Left renal pelvis (tissue), 4 donors: Measurements from ENCODE around the gene TAS1R1. TPM values are rescaled to one million over a fixed set of nuclear protein-coding genes. Genes with fewer than 3 reads are reported as not detected.
"Not testable (repeated sequence)": the region's sequence is repeated elsewhere in the genome, so short reads cannot be mapped to it uniquely, and the experiment has no call there.

Experiments
- DNase-seq, 4 donors: peaks; one replicate each; pipeline ENCODE4 v3.0.0-alpha.2; 2013; ENCODE audit warnings: low read depth in 4 of 4, low spot score in 3 of 4
- polyA plus RNA-seq, 4 donors: library from polyadenylated mRNA; unstranded; fragments of 120-200 nt; gene quantifications; one replicate each; pipeline ENCODE4 v1.2.1, GENCODE V29; 2013; ENCODE audit not compliant: insufficient read length in 4 of 4

Gene TAS1R1
- polyA plus RNA-seq, 4 donors: 0.06 to 0.15 TPM; not detected in 2

GRCh38 chr1:6587261-6588005 is 32.3 kb downstream of the TAS1R1 start:
- DNase-seq: no peak

DNA sequence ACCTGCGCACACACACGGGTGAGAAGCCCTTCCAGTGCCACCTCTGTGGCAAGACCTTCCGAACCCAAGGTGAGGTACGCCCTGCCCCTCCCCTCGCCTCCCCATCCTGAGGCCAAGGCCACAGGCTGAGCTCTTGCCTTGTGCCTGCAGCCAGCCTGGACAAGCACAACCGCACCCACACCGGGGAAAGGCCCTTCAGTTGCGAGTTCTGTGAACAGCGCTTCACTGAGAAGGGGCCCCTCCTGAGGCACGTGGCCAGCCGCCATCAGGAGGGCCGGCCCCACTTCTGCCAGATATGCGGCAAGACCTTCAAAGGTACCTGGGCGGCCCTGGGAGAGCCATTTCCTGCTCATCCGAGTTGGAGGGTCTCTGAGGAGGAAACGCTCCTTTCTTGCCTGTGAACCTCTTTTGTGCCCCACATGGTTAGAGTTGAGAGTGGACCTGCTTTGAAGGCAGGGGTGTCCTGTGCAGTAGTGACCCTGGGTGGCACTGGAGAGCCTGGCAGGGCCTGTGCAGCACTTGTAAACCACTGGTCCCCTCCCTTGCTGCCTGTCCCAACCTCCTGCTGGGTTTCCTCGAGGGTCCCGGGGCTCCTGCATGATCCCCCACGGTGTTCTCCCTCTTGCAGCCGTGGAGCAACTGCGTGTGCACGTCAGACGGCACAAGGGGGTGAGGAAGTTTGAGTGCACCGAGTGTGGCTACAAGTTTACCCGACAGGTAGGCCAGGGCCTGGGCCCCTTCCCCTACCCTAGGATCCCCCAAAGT is 33.2 kb downstream of the TAS1R1 start:
- no peak for DNase-seq

GRCh38 chr1:6588893-6589520 is 33.9 kb downstream of the TAS1R1 start:
- DNase-seq: no peak

- no peak for DNase-seq
Observed at GRCh38 chr1:6590046-6590445, 34.9 kb downstream of the TAS1R1 start.

- no peak for DNase-seq
Observed at GRCh38 chr1:6591222-6591621, 36.1 kb downstream of the TAS1R1 start.

DNA sequence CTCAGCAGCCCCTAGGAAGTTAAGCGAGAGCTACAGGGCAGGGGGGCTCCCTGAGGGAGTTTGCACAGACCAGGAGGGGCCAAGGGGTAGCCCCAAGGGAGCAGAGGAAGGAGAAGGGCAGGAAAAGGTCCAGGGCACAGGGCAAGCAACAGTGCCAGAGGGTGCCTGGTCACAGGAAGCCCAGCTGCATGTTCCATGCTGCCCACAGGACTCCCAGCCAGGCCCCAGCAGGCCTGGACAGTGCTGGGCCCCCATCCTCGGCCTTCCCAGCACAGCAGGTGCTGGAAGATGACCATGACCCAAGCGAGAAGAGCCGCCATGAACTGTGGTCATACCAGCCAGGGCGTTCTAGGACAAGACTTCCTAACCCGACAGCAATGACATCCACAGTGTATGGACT is 36.5 kb downstream of the TAS1R1 start:
- no peak for DNase-seq

- DNase-seq: no peak
Observed at GRCh38 chr1:6592441-6592840, 37.3 kb downstream of the TAS1R1 start.

- no peak for DNase-seq
Observed at GRCh38 chr1:6592865-6593593, 37.9 kb downstream of the TAS1R1 start.

- no peak for DNase-seq
Observed at GRCh38 chr1:6593810-6594209, 38.7 kb downstream of the TAS1R1 start.

DNA sequence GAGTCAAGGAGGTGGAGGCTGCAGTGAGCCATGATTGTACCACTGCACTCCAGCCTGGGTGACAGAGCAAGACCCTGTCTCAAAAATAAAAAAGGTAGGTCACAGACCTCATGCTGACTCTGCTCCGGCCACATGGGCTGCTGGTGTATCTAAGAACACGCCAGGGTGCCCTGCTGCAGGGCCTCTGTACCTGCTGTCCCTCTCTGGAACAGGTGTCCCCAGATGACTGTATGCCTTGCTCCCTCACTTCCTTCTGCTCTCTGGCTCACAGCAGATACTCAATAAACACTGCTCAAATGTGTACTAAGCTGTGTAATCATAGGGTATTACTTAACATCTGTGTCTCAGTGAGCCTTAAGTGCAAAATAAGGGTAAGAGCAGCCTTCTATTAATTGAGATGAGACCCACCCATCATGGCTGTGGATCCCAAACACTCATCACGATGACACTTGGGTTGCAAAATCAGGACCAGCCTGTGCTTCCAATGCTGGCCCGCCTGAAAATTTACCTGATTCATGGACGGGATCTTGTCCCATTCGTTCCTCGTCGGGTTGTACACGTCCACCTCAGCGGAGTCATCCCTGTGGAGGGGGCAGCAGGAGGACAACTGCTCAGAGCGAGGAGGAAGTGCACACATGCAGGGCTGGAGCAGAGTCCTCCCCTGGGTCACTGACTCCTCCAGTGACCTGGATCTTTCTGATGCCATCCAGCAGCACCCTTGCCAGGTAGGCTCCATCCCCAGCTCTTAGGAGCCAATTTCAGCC is 40.1 kb downstream of the TAS1R1 start:
- no peak for DNase-seq

GRCh38 chr1:6596351-6596750 is 41.2 kb downstream of the TAS1R1 start:
- no peak for DNase-seq

- no peak for DNase-seq
Observed at GRCh38 chr1:6596886-6597776, 42.0 kb downstream of the TAS1R1 start.

DNA sequence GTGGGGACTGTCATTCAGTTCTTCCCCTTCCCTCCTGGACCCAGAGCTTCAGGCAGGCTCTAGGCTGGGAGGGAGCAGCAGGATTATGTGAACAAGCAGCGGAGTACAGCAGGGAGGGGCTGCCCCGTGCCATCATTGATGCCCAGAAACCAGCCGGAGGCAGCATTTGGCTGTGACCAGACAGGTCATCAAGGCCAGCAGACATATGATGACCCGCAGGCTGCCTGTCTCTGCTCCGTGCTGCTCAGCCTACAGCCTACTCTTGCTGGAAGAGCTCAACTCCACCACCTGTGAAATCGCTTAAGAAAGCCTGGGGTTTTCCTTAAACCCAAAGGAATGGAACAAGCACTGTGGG is 42.6 kb downstream of the TAS1R1 start:
- DNase-seq: no peak

- DNase-seq: no peak
Observed at GRCh38 chr1:6599141-6599975, 44.3 kb downstream of the TAS1R1 start.

DNA sequence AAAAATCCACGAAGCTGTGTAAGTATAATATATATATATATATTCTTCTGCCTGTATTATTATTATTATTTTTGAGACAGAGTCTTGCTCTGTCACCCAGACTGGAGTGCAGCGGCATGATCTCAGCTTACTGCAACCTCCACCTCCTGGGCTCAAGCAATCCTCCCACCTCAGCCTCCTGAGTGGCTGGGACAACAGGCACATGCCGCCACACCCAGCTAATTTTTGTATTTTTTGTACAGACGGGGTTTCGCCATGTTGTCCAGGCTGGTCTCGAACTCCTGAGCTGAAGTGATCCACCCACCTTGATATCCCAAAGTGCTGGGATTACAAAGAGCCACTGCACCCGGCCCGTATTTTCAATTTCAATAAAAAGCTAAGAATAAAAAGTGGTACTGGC is 44.9 kb downstream of the TAS1R1 start:
- not testable (repeated sequence) for DNase-seq

GRCh38 chr1:6600410-6601048 is 45.4 kb downstream of the TAS1R1 start:
- no peak for DNase-seq

DNA sequence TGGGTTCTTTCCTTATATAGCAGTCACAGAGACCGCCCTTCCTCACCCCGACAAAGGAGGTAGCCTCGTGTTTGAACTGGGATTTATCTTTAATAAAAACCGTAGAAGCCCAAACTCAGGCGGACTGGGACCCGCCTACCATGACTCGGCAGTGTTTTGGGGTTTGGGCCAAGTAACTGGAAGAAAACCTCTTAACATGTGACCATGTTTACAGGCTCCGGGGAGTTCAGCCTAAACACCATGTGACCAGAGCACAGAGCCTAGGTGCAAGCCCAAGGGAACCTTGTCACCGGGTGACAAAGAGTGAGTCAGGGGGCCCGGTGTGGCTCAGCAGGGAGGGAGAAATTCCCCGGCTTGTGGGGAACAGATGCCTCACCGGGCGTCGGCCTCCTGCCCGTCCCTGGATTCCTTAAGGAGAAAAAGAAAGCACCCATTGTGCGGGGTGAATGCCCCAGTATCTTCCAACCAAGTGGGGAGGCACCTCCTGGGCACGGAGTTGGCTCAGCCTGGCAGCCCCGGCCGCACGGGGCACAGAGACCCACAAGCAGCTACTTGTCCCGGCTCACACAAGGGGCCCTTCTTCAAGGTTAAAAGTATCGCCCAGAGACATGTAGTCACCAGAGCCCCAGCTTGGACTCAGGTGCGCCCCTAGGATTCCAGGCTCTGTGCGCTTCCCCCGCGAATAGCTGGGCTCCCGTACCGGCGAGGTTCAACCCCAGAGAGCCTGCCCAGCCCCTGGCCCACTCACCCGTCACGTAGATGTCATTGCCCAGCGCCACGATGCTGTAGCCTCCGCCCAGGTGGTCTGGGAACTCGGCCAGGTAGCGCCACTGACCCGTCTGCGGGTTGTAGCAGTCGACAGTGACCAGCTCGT is 46.2 kb downstream of the TAS1R1 start:
- DNase-seq: no peak
